Fibroblast of lung (primary cell): Measurements from ENCODE around the gene DHFR2.

Experiments used
- CTCF ChIP-seq, 2 donors: IDR thresholded peaks in 1 of 2; conservative IDR thresholded peaks in 1 of 2; 1 replicate in 1 of 2; 2 replicates in 1 of 2; pipeline ENCODE4 v1.5.1; 2011 to 2012; ENCODE audit warnings: low read length in 2 of 2, control low read depth in 1 of 2, inconsistent platforms in 1 of 2, low read depth in 1 of 2, mild to moderate bottlenecking in 1 of 2
- EZH2 ChIP-seq: IDR thresholded peaks from 2 replicates; pipeline ENCODE4 v1.5.1; 2012; ENCODE audit warnings: low read length, control low read depth, mild to moderate bottlenecking; ENCODE audit errors: missing control alignments

GRCh38 chr3:94050546-94050945, 12.2 kb downstream of the DHFR2 start:
- TF ChIP-seq CTCF (conservative IDR thresholded peaks at IDR 0.05 in 1 of 2, IDR thresholded peaks at IDR 0.05 in 1 of 2; ENCODE audit: low read depth in 1 of 2, low read length in 2 of 2) (no peak), EZH2 (no peak)
